Rectal smooth muscle tissue (tissue), 1 donor: ENCODE measurements around the gene MGAT4C.

Experiments
- H3K27ac ChIP-seq: one replicate; pipeline ENCODE4 v1.7.0; 2013; ENCODE audit warnings: low read depth, low read length, inconsistent platforms
- H3K27me3 ChIP-seq: one replicate; pipeline ENCODE4 v1.7.0; 2013; ENCODE audit warnings: low read length; ENCODE audit not compliant: control insufficient read depth, insufficient read depth
- H3K36me3 ChIP-seq: one replicate; pipeline ENCODE4 v1.7.0; 2013; ENCODE audit warnings: low read length; ENCODE audit not compliant: control insufficient read depth, insufficient read depth
- H3K4me1 ChIP-seq: one replicate; pipeline ENCODE4 v1.7.0; 2013; ENCODE audit warnings: low read length; ENCODE audit not compliant: control insufficient read depth, insufficient read depth
- H3K4me3 ChIP-seq: one replicate; pipeline ENCODE4 v1.7.0; 2013; ENCODE audit warnings: low read length
- H3K9ac ChIP-seq: one replicate; pipeline ENCODE4 v1.7.0; 2013; ENCODE audit warnings: low read length

MGAT4C gene

GRCh38 chr12:86257134-86257533, 943 bp upstream of the MGAT4C start:
- H3K36me3 ChIP-seq, result no peaks in the 10 kb centered on the region
- H3K4me1 ChIP-seq, result no peaks in the 10 kb centered on the region
- no peak overlapping the region for H3K9ac ChIP-seq
- no peak overlapping the region for H3K27ac ChIP-seq
- H3K27me3 ChIP-seq, result no peaks in the 10 kb centered on the region
- no peak overlapping the region for H3K4me3 ChIP-seq

- Histone ChIP-seq H3K27me3 (no peaks in the 10 kb centered on the region), H3K4me1 (no peaks in the 10 kb centered on the region), H3K9ac (no peak overlapping the region), H3K27ac (no peak overlapping the region), H3K4me3 (no peak overlapping the region), H3K36me3 (no peaks in the 10 kb centered on the region)
These were observed 1.6 kb downstream of the MGAT4C start for GRCh38 chr12:86254399-86255107.

GRCh38 chr12:86249851-86250250, 6.3 kb downstream of the MGAT4C start:
- Histone ChIP-seq H3K36me3 (no peaks in the 10 kb centered on the region), H3K27me3 (no peaks in the 10 kb centered on the region), H3K4me1 (no peaks in the 10 kb centered on the region), H3K9ac (no peak overlapping the region), H3K4me3 (no peak overlapping the region), H3K27ac (no peak overlapping the region)

- H3K4me3 ChIP-seq, result no peak overlapping the region
- no peak overlapping the region for H3K9ac ChIP-seq
- H3K27me3 ChIP-seq, result no peaks in the 10 kb centered on the region
- H3K4me1 ChIP-seq, result no peaks in the 10 kb centered on the region
- H3K36me3 ChIP-seq, result no peaks in the 10 kb centered on the region
- H3K27ac ChIP-seq, result no peak overlapping the region
These were observed 6.9 kb downstream of the MGAT4C start for GRCh38 chr12:86249276-86249675.

- Histone ChIP-seq H3K9ac (no peak overlapping the region), H3K27ac (no peak overlapping the region), H3K4me3 (no peak overlapping the region), H3K36me3 (no peaks in the 10 kb centered on the region), H3K4me1 (no peaks in the 10 kb centered on the region), H3K27me3 (no peaks in the 10 kb centered on the region)
These were observed 8.3 kb downstream of the MGAT4C start for GRCh38 chr12:86247871-86248270.

GRCh38 chr12:86241600-86241999, 14.6 kb downstream of the MGAT4C start:
- H3K4me3 ChIP-seq, result no peak overlapping the region
- H3K4me1 ChIP-seq, result no peaks in the 10 kb centered on the region
- no peak overlapping the region for H3K27ac ChIP-seq
- H3K9ac ChIP-seq, result no peak overlapping the region
- no peaks in the 10 kb centered on the region for H3K27me3 ChIP-seq
- H3K36me3 ChIP-seq, result no peaks in the 10 kb centered on the region

- Histone ChIP-seq H3K4me1 (no peaks in the 10 kb centered on the region), H3K4me3 (no peak overlapping the region), H3K9ac (no peak overlapping the region), H3K27ac (no peak overlapping the region), H3K27me3 (no peaks in the 10 kb centered on the region), H3K36me3 (no peaks in the 10 kb centered on the region)
These were observed 21.8 kb downstream of the MGAT4C start for GRCh38 chr12:86234316-86234855.

GRCh38 chr12:86233126-86233525, 23.1 kb downstream of the MGAT4C start:
- H3K27ac ChIP-seq, result no peak overlapping the region
- H3K4me1 ChIP-seq, result no peaks in the 10 kb centered on the region
- no peak overlapping the region for H3K9ac ChIP-seq
- H3K36me3 ChIP-seq, result no peaks in the 10 kb centered on the region
- H3K4me3 ChIP-seq, result no peak overlapping the region
- H3K27me3 ChIP-seq, result no peaks in the 10 kb centered on the region

GRCh38 chr12:86230516-86231146, 25.6 kb downstream of the MGAT4C start:
- Histone ChIP-seq H3K9ac (no peak overlapping the region), H3K4me1 (no peaks in the 10 kb centered on the region)

GRCh38 chr12:86229772-86230171, 26.4 kb downstream of the MGAT4C start:
- no peak overlapping the region for H3K27ac ChIP-seq
- no peak overlapping the region for H3K9ac ChIP-seq
- H3K36me3 ChIP-seq, result no peaks in the 10 kb centered on the region
- H3K4me1 ChIP-seq, result no peaks in the 10 kb centered on the region
- no peaks in the 10 kb centered on the region for H3K27me3 ChIP-seq
- no peak overlapping the region for H3K4me3 ChIP-seq

More at GRCh38 chr12:86230516-86231146, 25.6 kb downstream of the MGAT4C start:
- Histone ChIP-seq H3K36me3 (no peaks in the 10 kb centered on the region), H3K4me3 (no peak overlapping the region), H3K27ac (no peak overlapping the region), H3K27me3 (no peaks in the 10 kb centered on the region)

- H3K9ac ChIP-seq, result no peak overlapping the region
- no peaks in the 10 kb centered on the region for H3K27me3 ChIP-seq
- no peaks in the 10 kb centered on the region for H3K36me3 ChIP-seq
- H3K4me3 ChIP-seq, result no peak overlapping the region
- H3K27ac ChIP-seq, result no peak overlapping the region
- no peaks in the 10 kb centered on the region for H3K4me1 ChIP-seq
These were observed 27.5 kb downstream of the MGAT4C start for GRCh38 chr12:86228656-86229055.

GRCh38 chr12:86226481-86226880, 29.7 kb downstream of the MGAT4C start:
- H3K4me1 ChIP-seq, result no peaks in the 10 kb centered on the region
- H3K36me3 ChIP-seq, result no peaks in the 10 kb centered on the region

GRCh38 chr12:86216591-86216990, 39.6 kb downstream of the MGAT4C start:
- H3K27me3 ChIP-seq, result no peaks in the 10 kb centered on the region
- no peak overlapping the region for H3K4me3 ChIP-seq
- H3K9ac ChIP-seq, result no peak overlapping the region
- no peaks in the 10 kb centered on the region for H3K36me3 ChIP-seq
- no peaks in the 10 kb centered on the region for H3K4me1 ChIP-seq
- no peak overlapping the region for H3K27ac ChIP-seq

More at GRCh38 chr12:86226481-86226880, 29.7 kb downstream of the MGAT4C start:
- Histone ChIP-seq H3K27ac (no peak overlapping the region), H3K27me3 (no peaks in the 10 kb centered on the region), H3K4me3 (no peak overlapping the region), H3K9ac (no peak overlapping the region)
